ENCODE measurements around the gene ERN2. TPM values are rescaled to one million over a fixed set of nuclear protein-coding genes. Genes with fewer than 3 reads are reported as not detected.

Gene ERN2
- polyA plus RNA-seq, 1 of the 3 experiments (the other 2 are of a cell fraction), result 0.03 TPM

- no peak for TF ChIP-seq REST (IDR thresholded peaks at IDR 0.05; ENCODE audit: low read depth, low read length)
- no peak for TF ChIP-seq EZH2phosphoT487 (IDR thresholded peaks at IDR 0.05; ENCODE audit: borderline replicate concordance, low read depth)
- no peak for TF ChIP-seq GABPA (IDR thresholded peaks at IDR 0.05; ENCODE audit: low read depth)
- TF ChIP-seq FOXJ3 (CRISPR knock-in tag; IDR thresholded peaks at IDR 0.05), result no peak
- no peak for TF ChIP-seq CTCF (IDR thresholded peaks at IDR 0.05)
- no peak for TF ChIP-seq TAF1 (IDR thresholded peaks at IDR 0.05; ENCODE audit: borderline replicate concordance, low read depth, low read length)
- TF ChIP-seq FOSL2 (IDR thresholded peaks at IDR 0.05; ENCODE audit: borderline replicate concordance, low read depth), result no peak
- no peak for TF ChIP-seq ELF1 (IDR thresholded peaks at IDR 0.05)
Measured at GRCh38 chr16:23666571-23667354, 46.3 kb downstream of the ERN2 start (continued).

- ChIA-PET CTCF (no interaction called here), POLR2A (no interaction called here)
- no peaks in the 10 kb centered on the region for H3K9me3 ChIP-seq
- no peak overlapping the region for H3K27ac ChIP-seq (ENCODE audit: low read depth in 2 of 2, low read length in 1 of 2)
- 0 out of 2 replicates have a peak, but pooled peaks cover 5% of the 10 kb centered on the region for H4K20me1 ChIP-seq (ENCODE audit: insufficient read depth)
- no peak overlapping the region for H3K9ac ChIP-seq
- H3K27me3 ChIP-seq (ENCODE audit: insufficient read depth), result no peaks in the 10 kb centered on the region
- H3K36me3 ChIP-seq (replicated peaks in 1 of 2; ENCODE audit: control insufficient read depth in 1 of 2, insufficient read depth in 2 of 2, low read length in 1 of 2), result peaks cover 88 to 95% of the 10 kb centered on the region in 2 experiments
- no peak overlapping the region for H3K4me2 ChIP-seq
- H3K4me1 ChIP-seq (ENCODE audit: control insufficient read depth in 1 of 2, insufficient read depth in 2 of 2, low read depth in 1 of 2, low read length in 1 of 2), result no peaks in the 10 kb centered on the region
- DNase-seq, result no peak
- H3K4me3 ChIP-seq (ENCODE audit: low read depth in 2 of 2, low read length in 1 of 2), result no peak overlapping the region
- no peaks in the 10 kb centered on the region for H3K9me2 ChIP-seq
- H3K79me2 ChIP-seq (ENCODE audit: insufficient read depth), result peaks cover 8% of the 10 kb centered on the region; the same call in 1 of the 2 replicates
- H2AFZ ChIP-seq (ENCODE audit: low read depth), result no peak overlapping the region
- WGBS (ENCODE audit: low lambda C conversion rate), result 98% methylated on average over 2 of the region's 2 CpGs
- peaks cover 4% of the 10 kb centered on the region for H3F3A ChIP-seq (replicated peaks; ENCODE audit: insufficient read depth)
- TF ChIP-seq PBX3 (IDR thresholded peaks at IDR 0.05) (no peak), CTCF (IDR thresholded peaks at IDR 0.05) (no peak), TEAD4 (IDR thresholded peaks at IDR 0.05; ENCODE audit: borderline replicate concordance, insufficient read depth) (no peak), YY1 (IDR thresholded peaks at IDR 0.05; ENCODE audit: low read depth) (no peak), POLR2AphosphoS5 (IDR thresholded peaks at IDR 0.05; ENCODE audit: low read depth, low read length) (no peak), TCF12 (IDR thresholded peaks at IDR 0.05) (no peak), USF1 (IDR thresholded peaks at IDR 0.05; ENCODE audit: borderline replicate concordance, low read depth) (no peak), FOXJ3 (CRISPR knock-in tag; IDR thresholded peaks at IDR 0.05) (no peak), NFIC (IDR thresholded peaks at IDR 0.05; ENCODE audit: borderline replicate concordance) (no peak), REST (IDR thresholded peaks at IDR 0.05; ENCODE audit: low read depth, low read length) (no peak)
Measured at GRCh38 chr16:23663918-23664317, 49.1 kb downstream of the ERN2 start.
